H9 (cell line): ENCODE data around the gene SMIM22. TPM values are rescaled to one million over a fixed set of nuclear protein-coding genes. Genes with fewer than 3 reads are reported as not detected.

Experiments
- DNase-seq: peaks from one replicate; pipeline ENCODE4 v3.0.0-alpha.2; 2017
- H2AFZ ChIP-seq: one replicate; pipeline ENCODE4 v1.6.1; 2013; ENCODE audit warnings: mild to moderate bottlenecking, low read length, control low read depth, moderate library complexity
- H2AK5ac ChIP-seq: 2 replicates; pipeline ENCODE4 v1.6.1; 2013; ENCODE audit warnings: low read length, control low read depth, mixed read lengths; ENCODE audit not compliant: insufficient read length
- H2BK120ac ChIP-seq: one replicate; pipeline ENCODE4 v1.6.1; 2013; ENCODE audit warnings: low read depth, mild to moderate bottlenecking, low read length, control low read depth, inconsistent platforms; ENCODE audit not compliant: poor library complexity, severe bottlenecking
- H2BK12ac ChIP-seq: 2 replicates; pipeline ENCODE4 v1.6.1; 2013; ENCODE audit warnings: low read length, control low read depth, mixed read lengths, low read depth; ENCODE audit not compliant: insufficient read length
- H2BK15ac ChIP-seq: 2 replicates; pipeline ENCODE4 v1.6.1; 2013; ENCODE audit warnings: low read depth, low read length, control low read depth
- H2BK20ac ChIP-seq: one replicate; pipeline ENCODE4 v1.6.1; 2013; ENCODE audit warnings: low read depth, mild to moderate bottlenecking, low read length, control low read depth, inconsistent platforms; ENCODE audit not compliant: poor library complexity, severe bottlenecking
- H2BK5ac ChIP-seq: 2 replicates; pipeline ENCODE4 v1.6.1; 2013; ENCODE audit warnings: low read length, control low read depth, mixed read lengths; ENCODE audit not compliant: insufficient read length
- H3K14ac ChIP-seq: 2 replicates; pipeline ENCODE4 v1.6.1; 2013; ENCODE audit warnings: low read length, control low read depth; ENCODE audit not compliant: insufficient read depth
- H3K18ac ChIP-seq: 2 replicates; pipeline ENCODE4 v1.6.1; 2013; ENCODE audit warnings: low read depth, mild to moderate bottlenecking, mixed read lengths, low read length, control low read depth; ENCODE audit not compliant: insufficient read length
- H3K23ac ChIP-seq: 2 replicates; pipeline ENCODE4 v1.6.1; 2013; ENCODE audit warnings: low read length, control low read depth, mixed read lengths, low read depth; ENCODE audit not compliant: insufficient read length
- H3K23me2 ChIP-seq: 2 replicates; pipeline ENCODE4 v1.6.1; 2013; ENCODE audit warnings: low read depth, mild to moderate bottlenecking, mixed read lengths, low read length, control low read depth; ENCODE audit not compliant: insufficient read length, poor library complexity, severe bottlenecking
- H3K27ac ChIP-seq: 2 replicates; pipeline ENCODE4 v1.5.1; 2013; ENCODE audit warnings: low read length, control low read depth, mixed read lengths, low read depth; ENCODE audit not compliant: insufficient read length
- H3K27me3 ChIP-seq: 2 replicates; pipeline ENCODE4 v1.6.1; 2013; ENCODE audit warnings: low read length, control low read depth, inconsistent platforms; ENCODE audit not compliant: insufficient read depth
- H3K4ac ChIP-seq: 2 replicates; pipeline ENCODE4 v1.6.1; 2013; ENCODE audit warnings: low read depth, mild to moderate bottlenecking, control low read depth, inconsistent platforms, low read length, moderate library complexity
- H3K4me1 ChIP-seq: 2 replicates; pipeline ENCODE4 v1.6.1; 2013; ENCODE audit warnings: low read length, control low read depth, inconsistent platforms; ENCODE audit not compliant: insufficient read depth
- H3K4me2 ChIP-seq: 2 replicates; pipeline ENCODE4 v1.6.1; 2013; ENCODE audit warnings: low read length, control low read depth, mixed read lengths; ENCODE audit not compliant: insufficient read length, insufficient read depth
- H3K56ac ChIP-seq: 2 replicates; pipeline ENCODE4 v1.6.1; 2013; ENCODE audit warnings: low read depth, mild to moderate bottlenecking, mixed read lengths, low read length, control low read depth; ENCODE audit not compliant: insufficient read length
- H3K79me1 ChIP-seq: 2 replicates; pipeline ENCODE4 v1.6.1; 2013; ENCODE audit warnings: low read depth, mild to moderate bottlenecking, moderate library complexity, low read length, control low read depth, inconsistent platforms; ENCODE audit not compliant: insufficient read depth, poor library complexity, severe bottlenecking
- H3K79me2 ChIP-seq: 2 replicates; pipeline ENCODE4 v1.6.1; 2013; ENCODE audit warnings: low read length, control low read depth, inconsistent platforms; ENCODE audit not compliant: insufficient read depth
- H3K9ac ChIP-seq: 2 replicates; pipeline ENCODE4 v1.6.1; 2013; ENCODE audit warnings: low read length, control low read depth, mixed read lengths; ENCODE audit not compliant: insufficient read length; ENCODE audit errors: extremely low read depth
- H3K9me3 ChIP-seq: one replicate; pipeline ENCODE4 v1.6.1; 2013; ENCODE audit warnings: low read depth, low read length, inconsistent platforms; ENCODE audit not compliant: control insufficient read depth
- H3T11ph ChIP-seq: one replicate; pipeline ENCODE4 v1.6.1; 2013; ENCODE audit warnings: mild to moderate bottlenecking, low read length, control low read depth, inconsistent platforms
- H4K20me1 ChIP-seq: one replicate; pipeline ENCODE4 v1.6.1; 2013; ENCODE audit not compliant: control insufficient read depth, insufficient read length, insufficient read depth
- H4K5ac ChIP-seq: 2 replicates; pipeline ENCODE4 v1.6.1; 2013; ENCODE audit warnings: low read depth, mild to moderate bottlenecking, mixed read lengths, low read length, control low read depth; ENCODE audit not compliant: insufficient read length
- H4K8ac ChIP-seq: replicated peaks from 2 replicates; pipeline ENCODE4 v1.6.1; 2013; ENCODE audit warnings: low read length, control low read depth, mixed read lengths, low read depth; ENCODE audit not compliant: insufficient read length
- H4K91ac ChIP-seq: 2 replicates; pipeline ENCODE4 v1.6.1; 2013; ENCODE audit warnings: low read depth, mild to moderate bottlenecking, moderate library complexity, mixed read lengths, low read length, control low read depth; ENCODE audit not compliant: insufficient read length
- H3K27ac Mint-ChIP-seq, 3 experiments: 2 replicates in 2 of 3; 3 replicates in 1 of 3; pipeline ENCODE4 v1.8.0; 2020 to 2021; ENCODE audit warnings: mixed read lengths in 3 of 3, mild to moderate bottlenecking in 1 of 3, moderate library complexity in 1 of 3
- H3K27me3 Mint-ChIP-seq: 2 replicates; pipeline ENCODE4 v1.8.0; 2021; ENCODE audit warnings: low read depth, mild to moderate bottlenecking, moderate library complexity, mixed read lengths
- H3K36me3 Mint-ChIP-seq, 3 experiments: 2 replicates in 2 of 3; 3 replicates in 1 of 3; pipeline ENCODE4 v1.8.0; 2020 to 2021; ENCODE audit warnings: low read depth in 3 of 3, mixed read lengths in 3 of 3; ENCODE audit not compliant: insufficient read depth in 1 of 3
- H3K4me1 Mint-ChIP-seq, 2 experiments: 2 replicates each; pipeline ENCODE4 v1.8.0; 2020; ENCODE audit warnings: mixed read lengths in 2 of 2
- H3K4me3 Mint-ChIP-seq, 2 experiments: 2 replicates in 1 of 2; 3 replicates in 1 of 2; pipeline ENCODE4 v1.8.0; 2020 to 2021; ENCODE audit warnings: mild to moderate bottlenecking in 2 of 2, mixed read lengths in 2 of 2, moderate library complexity in 1 of 2
- H3K9me3 Mint-ChIP-seq, 2 experiments: 2 replicates in 1 of 2; 3 replicates in 1 of 2; pipeline ENCODE4 v1.8.0; 2020; ENCODE audit warnings: mild to moderate bottlenecking in 2 of 2, mixed read lengths in 2 of 2, moderate library complexity in 1 of 2
- WGBS: extraction: QIAGEN DNeasy Blood & Tissue Kit; methylation state at CpG from one replicate; pipeline ENCODE4 v1.1.7; 2013; ENCODE audit warnings: missing lambda C conversion rate, low lambda C conversion rate, mixed read lengths; ENCODE audit not compliant: insufficient read length; ENCODE audit errors: extremely low coverage; 5-methylcytosine and 5-hydroxymethylcytosine counted together
- total RNA-seq: library from RNA; stranded (reverse); gene quantifications from 2 replicates; pipeline ENCODE4 v1.2.1, GENCODE V29; 2021
- TF ChIP-seq, protein P1 (sequence below): fragments of 200-600 bp; sonication (generic); conservative IDR thresholded peaks from 3 replicates; pipeline ENCODE4 v1.8.0; 2021; ENCODE audit warnings: antibody characterized with exemption, mild to moderate bottlenecking

Gene SMIM22
- total RNA-seq, 1 experiment from 2014 or later = not detected

DNA sequence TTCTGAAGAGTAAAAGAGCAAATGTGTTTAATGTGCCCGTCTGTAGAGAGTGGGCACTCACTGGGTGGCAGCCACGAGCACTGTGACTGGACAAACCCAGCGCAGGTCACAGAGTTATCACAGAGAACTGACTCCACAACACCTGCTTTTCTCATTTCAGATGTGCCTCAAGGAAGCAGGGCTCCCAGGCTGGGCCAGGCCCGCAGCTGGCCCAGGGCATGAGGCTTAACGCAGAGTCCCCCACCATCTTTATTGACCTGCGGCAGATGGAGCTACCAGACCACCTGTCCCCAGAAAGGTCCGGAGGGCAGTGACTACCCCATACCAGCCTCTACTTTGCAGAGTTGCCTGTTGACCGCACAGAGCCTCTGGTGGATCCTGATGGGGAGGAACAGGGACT, 49.0 kb upstream of the SMIM22 start:
- H3K27ac Mint-ChIP-seq = no peak overlapping the region; a peak in 1 of 7 replicates
- no CpG with 5 or more reads among the region's 8 CpGs for WGBS

More for the DNA sequence above, 49.0 kb upstream of the SMIM22 start:
- Histone ChIP-seq H3K18ac (no peak overlapping the region), H2BK20ac (no peak overlapping the region), H3K56ac (no peak overlapping the region), H3K79me2 (no peaks in the 10 kb centered on the region), H4K8ac (no peak overlapping the region), H2BK15ac (no peak overlapping the region), H3K23me2 (no peaks in the 10 kb centered on the region), H2BK5ac (no peak overlapping the region), H4K91ac (no peak overlapping the region), H2BK120ac (no peak overlapping the region), H3K4me2 (no peak overlapping the region), H2AK5ac (no peak overlapping the region), H3K4me1 (no peaks in the 10 kb centered on the region), H3K79me1 (no peaks in the 10 kb centered on the region), H3K27ac (no peak overlapping the region), H4K20me1 (no peaks in the 10 kb centered on the region), H2BK12ac (no peak overlapping the region), H3K9me3 (no peaks in the 10 kb centered on the region), H3T11ph (no peak overlapping the region), H3K4ac (no peak overlapping the region), H3K27me3 (no peaks in the 10 kb centered on the region), H3K23ac (no peak overlapping the region), H3K9ac (no peak overlapping the region), H3K14ac (no peak overlapping the region), H2AFZ (no peak overlapping the region), H4K5ac (no peak overlapping the region)
- Mint-ChIP-seq H3K27me3 (no peaks in the 10 kb centered on the region; the same call in 1 of the 2 replicates), H3K36me3 (peaks cover 0 to 10% (median 8%) of the 10 kb centered on the region in 3 experiments; a peak in 5 of 7 replicates), H3K4me1 (peaks cover 16 to 27% of the 10 kb centered on the region in 2 experiments), H3K4me3 (no peak overlapping the region), H3K9me3 (no peaks in the 10 kb centered on the region)
- TF ChIP-seq, protein P1, sequence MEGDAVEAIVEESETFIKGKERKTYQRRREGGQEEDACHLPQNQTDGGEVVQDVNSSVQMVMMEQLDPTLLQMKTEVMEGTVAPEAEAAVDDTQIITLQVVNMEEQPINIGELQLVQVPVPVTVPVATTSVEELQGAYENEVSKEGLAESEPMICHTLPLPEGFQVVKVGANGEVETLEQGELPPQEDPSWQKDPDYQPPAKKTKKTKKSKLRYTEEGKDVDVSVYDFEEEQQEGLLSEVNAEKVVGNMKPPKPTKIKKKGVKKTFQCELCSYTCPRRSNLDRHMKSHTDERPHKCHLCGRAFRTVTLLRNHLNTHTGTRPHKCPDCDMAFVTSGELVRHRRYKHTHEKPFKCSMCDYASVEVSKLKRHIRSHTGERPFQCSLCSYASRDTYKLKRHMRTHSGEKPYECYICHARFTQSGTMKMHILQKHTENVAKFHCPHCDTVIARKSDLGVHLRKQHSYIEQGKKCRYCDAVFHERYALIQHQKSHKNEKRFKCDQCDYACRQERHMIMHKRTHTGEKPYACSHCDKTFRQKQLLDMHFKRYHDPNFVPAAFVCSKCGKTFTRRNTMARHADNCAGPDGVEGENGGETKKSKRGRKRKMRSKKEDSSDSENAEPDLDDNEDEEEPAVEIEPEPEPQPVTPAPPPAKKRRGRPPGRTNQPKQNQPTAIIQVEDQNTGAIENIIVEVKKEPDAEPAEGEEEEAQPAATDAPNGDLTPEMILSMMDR = no peak
- DNase-seq = no peak
